HG02885 (cell line): ENCODE results near the gene COMMD9.

Experiments
- ATAC-seq: cut with Tn5 transposase; IDR thresholded peaks from one replicate; pipeline ENCODE4 v1.9.1; 2021; ENCODE audit warnings: mild to moderate bottlenecking; ENCODE audit not compliant: unreplicated experiment, poor library complexity

The COMMD9 gene

GRCh38 chr11:36261094-36261493 lies 28.1 kb downstream of the COMMD9 start:
- no peak for ATAC-seq

GRCh38 chr11:36258730-36259360 lies 30.4 kb downstream of the COMMD9 start:
- no peak for ATAC-seq

GRCh38 chr11:36257351-36257750 lies 31.9 kb downstream of the COMMD9 start:
- no peak for ATAC-seq

GRCh38 chr11:36254713-36255112 lies 34.5 kb downstream of the COMMD9 start:
- ATAC-seq: no peak

- ATAC-seq: no peak
Measured at GRCh38 chr11:36253238-36253637, 36.0 kb downstream of the COMMD9 start.

GRCh38 chr11:36251823-36252222 lies 37.4 kb downstream of the COMMD9 start:
- ATAC-seq: no peak

- peak; percentile 69 for ATAC-seq
Measured at GRCh38 chr11:36249246-36249645, 40.0 kb downstream of the COMMD9 start.

- no peak for ATAC-seq
Measured at GRCh38 chr11:36248436-36248835, 40.8 kb downstream of the COMMD9 start.

- ATAC-seq: no peak
Measured at GRCh38 chr11:36247493-36247892, 41.7 kb downstream of the COMMD9 start.

- no peak for ATAC-seq
Measured at GRCh38 chr11:36243641-36244040, 45.6 kb downstream of the COMMD9 start.

- no peak for ATAC-seq
Measured at GRCh38 chr11:36241497-36241896, 47.7 kb downstream of the COMMD9 start.

GRCh38 chr11:36240801-36241200 lies 48.4 kb downstream of the COMMD9 start:
- no peak for ATAC-seq

- ATAC-seq: no peak
Measured at GRCh38 chr11:36240173-36240572, 49.1 kb downstream of the COMMD9 start.

- no peak for ATAC-seq
Measured at GRCh38 chr11:36239636-36240035, 49.6 kb downstream of the COMMD9 start.

GRCh38 chr11:36238881-36239280 lies 50.3 kb downstream of the COMMD9 start:
- ATAC-seq: no peak

- ATAC-seq: no peak
Measured at GRCh38 chr11:36238036-36238631, 51.1 kb downstream of the COMMD9 start.

GRCh38 chr11:36237391-36237790 lies 51.8 kb downstream of the COMMD9 start:
- no peak for ATAC-seq

- ATAC-seq: no peak
Measured at GRCh38 chr11:36235750-36236149, 53.5 kb downstream of the COMMD9 start.

GRCh38 chr11:36234825-36235224 lies 54.4 kb downstream of the COMMD9 start:
- ATAC-seq: no peak

GRCh38 chr11:36233204-36233603 lies 56.0 kb downstream of the COMMD9 start:
- no peak for ATAC-seq

GRCh38 chr11:36230779-36231699 lies 58.2 kb downstream of the COMMD9 start:
- ATAC-seq: no peak
